IPS-11a (cell line): Measurements from ENCODE around the gene LMTK3.
"Not testable (repeated sequence)": the region's sequence is repeated elsewhere in the genome, so short reads cannot be mapped to it uniquely, and the experiment has no call there.

ENCODE experiments used
- H3K4me3 ChIP-seq: one replicate; pipeline ENCODE4 v1.5.1; 2013; ENCODE audit warnings: low read depth, low read length, control low read depth

LMTK3 gene

GRCh38 chr19:48489608-48490216, 21.9 kb downstream of the LMTK3 start:
- H3K4me3 ChIP-seq: no peak overlapping the region

- H3K4me3 ChIP-seq: not testable (repeated sequence)
Measured at GRCh38 chr19:48488478-48488877, 23.2 kb downstream of the LMTK3 start.

GRCh38 chr19:48487948-48488347, 23.7 kb downstream of the LMTK3 start:
- no peak overlapping the region for H3K4me3 ChIP-seq

GRCh38 chr19:48487544-48487943, 24.1 kb downstream of the LMTK3 start:
- H3K4me3 ChIP-seq: no peak overlapping the region

GRCh38 chr19:48486706-48487105, 24.9 kb downstream of the LMTK3 start:
- H3K4me3 ChIP-seq: not testable (repeated sequence)

GRCh38 chr19:48484931-48485612, 26.6 kb downstream of the LMTK3 start:
- H3K4me3 ChIP-seq: no peak overlapping the region

GRCh38 chr19:48484247-48484893, 27.3 kb downstream of the LMTK3 start:
- H3K4me3 ChIP-seq: no peak overlapping the region

GRCh38 chr19:48483301-48483700, 28.3 kb downstream of the LMTK3 start:
- no peak overlapping the region for H3K4me3 ChIP-seq

- H3K4me3 ChIP-seq: no peak overlapping the region
Measured at GRCh38 chr19:48481846-48482639, 29.6 kb downstream of the LMTK3 start.

GRCh38 chr19:48480558-48481500, 30.8 kb downstream of the LMTK3 start:
- peak overlapping the region; percentile 39 for H3K4me3 ChIP-seq

- peak overlapping the region; percentile 39 for H3K4me3 ChIP-seq
Measured at GRCh38 chr19:48480183-48480557, 31.5 kb downstream of the LMTK3 start.

GRCh38 chr19:48479686-48480085, 31.9 kb downstream of the LMTK3 start:
- no peak overlapping the region for H3K4me3 ChIP-seq

GRCh38 chr19:48478339-48479256, 33.0 kb downstream of the LMTK3 start:
- H3K4me3 ChIP-seq: no peak overlapping the region

GRCh38 chr19:48477698-48478338, 33.8 kb downstream of the LMTK3 start:
- no peak overlapping the region for H3K4me3 ChIP-seq

GRCh38 chr19:48477067-48477685, 34.5 kb downstream of the LMTK3 start:
- no peak overlapping the region for H3K4me3 ChIP-seq

- no peak overlapping the region for H3K4me3 ChIP-seq
Measured at GRCh38 chr19:48476176-48476575, 35.5 kb downstream of the LMTK3 start.

- no peak overlapping the region for H3K4me3 ChIP-seq
Measured at GRCh38 chr19:48475369-48476068, 36.1 kb downstream of the LMTK3 start.

GRCh38 chr19:48474084-48474592, 37.5 kb downstream of the LMTK3 start:
- H3K4me3 ChIP-seq: no peak overlapping the region
